ENCODE results near the gene RCSD1.
A peak's percentile ranks its signal among the peaks of the same experiment; 100 is the strongest.

Gene RCSD1

DNA sequence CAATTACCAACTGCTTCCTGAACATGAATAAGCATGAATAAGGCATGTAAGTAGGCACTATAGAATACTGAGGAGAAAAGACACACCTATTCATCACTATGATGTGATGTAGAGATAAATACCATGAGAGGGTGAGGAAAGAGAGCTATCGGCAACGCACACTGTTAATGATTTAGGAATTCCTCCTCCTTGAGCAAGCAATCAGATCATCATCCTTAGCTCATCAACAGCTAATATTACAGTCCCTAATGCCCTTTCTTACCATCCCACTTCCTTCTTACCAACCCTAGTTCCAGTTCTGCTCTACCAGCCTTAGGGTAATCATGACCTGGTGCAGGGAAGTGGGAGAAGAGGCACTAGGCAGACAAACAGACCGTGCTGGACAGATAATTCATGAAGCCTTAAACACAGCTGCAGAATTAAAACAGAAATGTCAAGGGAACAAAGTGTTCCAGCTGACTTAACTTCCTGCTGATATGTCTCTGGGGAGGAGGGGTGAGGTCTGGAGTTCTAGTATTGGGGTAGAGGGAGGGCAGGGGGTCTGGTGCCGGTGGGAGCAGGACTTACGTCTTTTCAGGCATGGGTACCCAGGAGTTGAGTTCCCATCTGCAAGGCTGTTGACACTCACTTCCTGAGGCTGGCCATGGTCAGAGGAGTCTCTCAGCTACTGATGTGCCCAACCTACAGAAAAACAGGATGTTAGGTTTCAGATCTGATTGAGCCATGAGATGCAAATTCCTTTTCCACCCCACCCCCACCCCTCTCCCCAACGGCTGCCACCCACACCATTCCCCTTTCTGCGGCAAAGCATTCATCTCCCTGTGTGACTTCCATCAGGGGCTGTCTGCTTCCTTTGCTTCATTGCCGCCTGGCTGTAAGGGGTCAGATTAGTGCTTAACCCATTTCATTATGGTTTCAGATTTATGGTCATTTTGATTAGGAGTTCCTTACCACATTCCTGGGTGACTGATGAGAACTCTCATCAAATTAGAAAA lies 12.6 kb upstream of the RCSD1 start:
- peak; percentile 51 for DNase-seq (ENCODE audit: low spot score)

DNA sequence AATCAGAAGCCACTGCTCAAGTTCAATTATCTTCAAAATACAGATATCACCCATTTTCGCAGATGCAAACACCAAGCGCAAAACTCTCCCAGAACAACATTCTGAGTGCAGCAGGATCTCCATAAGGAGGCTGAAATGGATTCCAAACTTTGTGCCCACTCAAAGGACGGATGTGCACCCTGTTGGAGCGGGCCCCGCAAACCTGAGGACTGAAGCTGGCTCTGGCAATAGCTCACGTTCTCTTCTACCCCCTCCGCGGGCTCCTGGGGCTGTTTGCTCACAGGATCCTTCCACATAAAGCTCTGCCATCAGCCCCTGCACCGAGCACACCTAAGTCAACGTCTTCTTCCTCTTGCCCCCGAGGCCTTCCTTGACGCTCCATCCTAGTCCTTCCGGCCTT lies 11.7 kb upstream of the RCSD1 start:
- no peak for DNase-seq (ENCODE audit: low spot score)

DNA sequence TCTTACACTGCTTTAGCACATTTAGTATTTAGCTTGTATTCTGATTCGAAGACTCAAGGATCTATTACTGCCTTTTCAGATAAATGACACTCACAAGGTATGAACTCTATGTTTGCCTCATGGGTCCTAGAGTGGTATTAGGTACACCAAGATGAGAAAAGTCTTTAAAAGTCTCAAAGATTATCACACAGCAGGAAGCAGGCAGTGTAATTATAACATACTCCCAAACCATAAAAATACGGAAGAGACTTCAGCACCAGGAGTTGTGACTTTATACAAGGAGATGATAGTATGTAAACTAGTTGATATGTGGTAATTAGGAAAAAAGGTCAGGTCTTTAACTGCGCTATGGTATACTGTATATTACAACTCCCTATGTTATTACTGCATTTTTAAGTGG lies 11.2 kb upstream of the RCSD1 start:
- no peak for DNase-seq (ENCODE audit: low spot score)

DNA sequence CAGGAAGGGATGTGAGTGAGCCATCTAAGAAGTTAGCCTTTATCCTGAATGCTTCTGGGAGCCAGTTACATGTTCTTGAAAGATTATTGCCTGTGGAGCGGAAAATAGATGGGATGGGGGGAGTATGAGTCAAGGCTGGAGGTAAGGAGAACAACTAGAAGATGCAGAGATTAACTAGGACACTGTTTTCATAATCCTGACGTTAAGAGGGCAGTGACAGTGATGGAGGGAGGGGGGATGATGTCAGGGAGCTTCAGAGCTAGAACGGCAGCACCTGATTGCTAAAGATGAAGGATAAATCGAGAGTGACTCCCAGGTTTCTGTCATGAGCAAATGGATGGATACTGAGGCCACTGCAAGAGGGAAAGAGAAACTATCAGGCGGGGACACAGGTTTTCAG lies 10.0 kb upstream of the RCSD1 start:
- DNase-seq (ENCODE audit: low spot score), result no peak

DNA sequence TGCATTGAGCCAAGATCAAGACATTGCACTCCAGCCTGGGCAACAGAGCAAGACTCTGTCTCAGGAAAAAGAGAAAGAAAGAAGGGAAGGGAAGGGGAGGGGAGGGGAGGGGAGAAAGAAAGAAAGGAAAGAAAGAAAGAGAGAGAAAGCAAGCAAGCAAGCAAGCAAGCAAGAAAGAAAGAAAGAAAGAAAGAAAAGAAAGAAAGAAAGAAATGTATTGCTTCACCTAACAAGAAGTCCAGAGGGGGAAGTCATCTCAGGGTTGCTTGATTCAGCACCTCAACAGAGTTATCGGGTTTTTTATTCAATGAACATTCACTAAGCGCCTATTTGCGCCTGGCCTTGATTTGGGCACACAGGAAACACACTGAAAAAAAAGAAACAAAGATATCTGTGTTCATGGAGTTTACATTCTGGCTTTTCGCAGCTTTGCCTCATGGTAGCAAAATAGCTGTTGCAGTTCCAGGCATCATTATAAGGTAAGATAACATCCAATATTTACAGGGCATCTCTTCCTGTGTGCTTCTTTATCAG lies 8.2 kb upstream of the RCSD1 start:
- DNase-seq (ENCODE audit: low spot score), result no peak

DNA sequence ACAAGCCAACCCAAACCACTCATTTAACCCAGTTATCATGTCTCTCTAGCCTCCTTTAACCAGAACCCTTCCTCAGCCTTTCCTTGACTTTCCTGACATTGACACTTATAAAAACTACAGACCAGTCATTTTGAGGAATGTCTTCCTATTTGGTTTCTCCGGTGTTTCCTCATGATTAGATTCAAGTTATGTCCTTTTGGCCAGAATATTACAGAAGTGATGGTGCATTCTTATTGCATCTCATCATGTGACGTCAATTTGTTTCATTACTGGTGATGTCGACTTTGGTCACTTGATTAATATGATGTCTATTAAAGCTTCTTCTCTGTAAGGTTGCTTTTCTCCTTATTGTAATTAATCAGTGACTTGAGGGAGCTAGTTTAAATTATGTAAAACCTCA lies 6.1 kb upstream of the RCSD1 start:
- DNase-seq (ENCODE audit: low spot score), result no peak

DNA sequence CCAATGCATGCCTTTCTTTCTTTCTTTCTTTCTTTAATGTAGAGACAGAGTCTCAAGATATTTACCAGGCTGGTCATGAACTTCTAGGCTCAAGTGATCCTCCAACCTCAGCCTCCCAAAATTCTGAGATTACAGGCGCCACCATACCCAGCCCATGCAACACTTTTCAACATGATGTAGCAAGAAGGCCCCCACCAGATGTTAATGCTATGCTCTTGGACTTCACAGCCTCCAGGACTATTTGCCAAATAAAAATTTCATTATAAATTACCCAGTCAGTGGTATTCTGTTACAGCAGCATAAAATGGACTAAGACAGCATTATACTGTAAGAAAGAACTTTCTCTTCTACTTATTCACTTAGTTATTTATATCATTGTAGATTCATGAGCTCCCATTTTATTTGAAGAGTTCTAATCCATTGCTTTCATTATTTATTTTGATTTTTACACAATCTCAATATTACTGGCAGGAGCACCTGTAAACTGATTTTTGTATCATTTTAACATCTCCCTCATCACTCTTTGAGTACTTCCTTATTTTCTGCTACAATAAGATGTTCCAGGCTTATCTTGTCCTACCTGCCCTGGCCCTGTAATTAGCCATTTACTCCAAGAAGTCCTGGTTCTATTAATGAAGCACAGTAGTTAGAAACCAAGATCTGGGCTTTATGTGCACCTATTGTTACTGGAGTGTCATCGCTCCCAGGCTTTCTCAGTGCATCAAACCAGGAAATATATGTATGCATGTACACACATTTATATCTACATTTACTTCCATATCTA lies 4.8 kb upstream of the RCSD1 start:
- DNase-seq (ENCODE audit: low spot score), result no peak

DNA sequence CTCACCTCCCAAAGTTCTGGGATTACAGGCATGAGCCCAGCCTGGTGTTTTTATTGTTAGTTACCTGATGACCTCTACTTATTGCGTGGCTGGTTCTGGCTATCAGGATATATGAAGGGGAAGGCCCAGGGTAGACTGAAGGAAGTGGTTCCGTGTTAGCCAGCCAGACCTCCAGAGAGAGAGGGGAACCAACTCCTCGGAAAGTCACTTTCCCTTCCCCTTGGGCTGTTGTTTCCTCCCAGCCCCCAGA lies 2.5 kb upstream of the RCSD1 start:
- DNase-seq (ENCODE audit: low spot score), result no peak

DNA sequence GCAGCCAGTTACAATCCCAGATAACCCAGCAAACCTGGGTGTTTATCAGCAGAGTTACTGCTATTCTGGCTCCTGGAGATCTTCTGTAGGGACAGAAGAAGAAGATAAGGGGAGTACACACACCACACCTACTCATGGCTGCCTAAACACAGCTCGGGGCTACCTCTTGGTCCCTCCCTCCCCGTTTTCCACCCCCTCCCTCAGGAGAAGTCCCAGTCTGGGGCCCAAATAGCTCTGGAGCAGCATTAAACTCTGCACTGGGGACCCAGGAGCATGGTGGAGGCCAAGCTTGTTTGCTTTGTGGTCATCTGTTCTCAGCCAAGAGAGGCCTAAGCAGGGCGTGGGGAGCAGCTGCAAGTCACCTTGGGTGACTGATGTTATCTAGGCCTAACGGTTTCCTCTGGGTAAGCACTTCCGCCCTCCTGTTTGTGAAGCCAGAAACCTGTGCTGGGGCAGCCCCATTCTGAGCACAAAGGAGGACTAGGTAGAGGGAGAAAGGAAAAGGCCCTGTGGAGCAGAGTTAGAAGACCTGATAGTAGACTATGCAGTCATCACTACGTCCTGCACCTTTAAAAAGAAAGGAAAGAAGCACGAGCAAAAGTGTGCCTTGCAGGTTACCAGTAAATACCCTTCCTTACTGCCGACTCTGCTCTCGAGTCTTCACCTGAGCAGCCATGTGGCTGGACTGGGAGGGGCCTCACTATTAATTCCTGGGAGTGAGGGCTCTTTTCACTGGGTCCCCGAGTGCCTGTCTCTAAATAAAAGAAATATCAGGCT lies 2.0 kb upstream of the RCSD1 start:
- DNase-seq (ENCODE audit: low spot score), result no peak

DNA sequence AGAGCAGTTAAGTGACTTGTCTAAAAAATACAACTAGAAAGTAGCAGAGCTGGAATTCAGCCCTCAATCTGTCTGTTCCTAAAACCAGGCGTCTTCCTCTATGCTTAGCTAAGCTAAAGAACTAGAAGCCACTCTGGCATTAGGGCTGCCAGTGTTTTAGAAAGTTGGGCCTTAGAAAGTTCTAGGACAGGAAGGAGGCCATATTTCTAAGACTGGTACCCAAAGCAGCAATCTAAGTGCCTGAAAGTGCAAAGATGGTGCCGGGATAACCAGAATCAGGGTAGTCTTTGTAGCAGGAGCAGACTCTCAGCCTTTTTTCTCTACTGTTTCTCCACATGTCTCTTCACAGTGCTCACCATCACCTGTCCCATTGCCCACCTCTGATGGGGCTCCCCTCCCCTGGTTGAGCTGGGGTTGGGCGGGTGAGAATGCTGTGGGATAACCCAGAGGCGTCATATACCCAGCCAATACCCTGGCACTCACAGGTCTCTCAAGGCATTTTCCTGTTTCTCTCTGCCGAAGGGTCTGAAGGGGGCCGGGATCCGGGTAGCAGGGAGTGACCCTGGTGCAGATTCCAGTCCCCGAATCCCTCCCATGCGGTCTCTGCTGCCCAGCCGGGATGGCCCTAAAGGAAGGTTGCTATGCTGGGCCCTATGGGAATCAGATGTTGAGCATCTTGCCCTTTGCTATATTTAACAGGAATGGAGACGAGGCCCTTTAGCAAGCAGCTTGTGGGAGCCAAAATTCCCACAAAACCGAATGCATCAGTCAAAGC lies 1.1 kb upstream of the RCSD1 start:
- no peak for DNase-seq (ENCODE audit: low spot score)

DNA sequence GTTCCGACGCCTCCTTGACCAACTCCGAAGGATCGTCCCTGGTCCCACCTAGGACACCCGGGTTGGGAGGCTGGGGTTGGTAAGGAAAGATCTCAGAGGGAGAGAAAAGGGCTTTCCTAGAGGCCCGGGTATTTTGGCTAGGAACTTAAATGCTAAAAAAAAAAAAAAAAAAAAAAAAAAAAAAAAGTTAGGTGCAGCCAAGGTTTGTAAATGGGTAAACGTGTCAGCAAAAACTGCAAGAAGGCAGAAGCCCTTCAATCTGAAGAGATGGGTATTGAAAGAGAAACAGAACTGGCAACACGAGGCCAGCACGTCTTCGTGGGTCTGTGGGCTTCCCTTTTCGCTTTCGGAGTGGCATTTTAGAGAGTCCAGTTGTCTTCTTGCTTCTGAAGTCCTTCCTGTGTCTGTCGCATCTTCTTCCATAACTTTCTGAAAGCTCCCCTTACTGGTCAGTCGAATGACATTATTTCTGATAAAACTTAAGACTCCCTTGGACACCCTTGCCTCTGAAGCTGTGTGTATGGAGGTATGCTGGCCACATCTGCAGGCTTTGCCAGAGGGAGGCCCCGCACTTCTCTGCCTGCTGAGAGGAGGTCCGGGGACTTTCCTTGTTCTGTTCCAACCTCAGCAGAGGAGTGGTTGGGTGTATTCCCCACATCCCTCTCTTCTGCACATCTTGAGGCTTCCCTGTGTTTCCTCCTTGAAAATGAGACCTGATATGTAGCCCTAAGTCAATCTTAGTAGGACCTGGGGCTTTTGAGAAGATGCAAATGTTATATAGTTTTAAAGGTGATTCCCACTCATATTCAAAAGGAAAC lies 745 bp downstream of the RCSD1 start:
- no peak for DNase-seq (ENCODE audit: low spot score)

DNA sequence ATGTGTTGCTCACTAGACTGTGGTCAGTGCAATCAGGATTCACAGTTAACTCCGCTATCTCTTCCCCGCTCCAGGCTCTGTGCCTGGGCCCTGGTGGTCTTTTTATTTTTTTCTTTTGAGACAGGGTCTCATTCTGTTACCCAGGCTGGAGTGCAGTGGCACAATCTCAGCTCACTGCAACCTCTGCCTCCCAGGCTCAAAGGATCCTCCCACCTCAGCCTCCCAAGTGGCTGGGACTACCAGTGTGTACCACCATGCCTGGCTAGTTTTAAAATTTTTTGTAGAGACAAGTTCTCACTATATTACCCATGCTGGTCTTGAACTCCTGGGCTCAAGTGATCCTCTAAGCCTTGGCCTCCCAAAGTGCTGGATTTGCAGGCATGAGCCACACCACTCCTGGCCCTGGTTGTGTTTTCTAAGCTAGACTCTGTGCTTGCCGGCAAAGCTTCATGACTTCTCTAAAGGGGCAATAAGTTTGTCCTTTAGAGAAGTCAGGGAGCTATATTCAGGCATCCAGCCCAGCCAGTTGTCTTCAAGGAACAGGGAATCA lies 1.4 kb downstream of the RCSD1 start:
- no peak for DNase-seq (ENCODE audit: low spot score)

DNA sequence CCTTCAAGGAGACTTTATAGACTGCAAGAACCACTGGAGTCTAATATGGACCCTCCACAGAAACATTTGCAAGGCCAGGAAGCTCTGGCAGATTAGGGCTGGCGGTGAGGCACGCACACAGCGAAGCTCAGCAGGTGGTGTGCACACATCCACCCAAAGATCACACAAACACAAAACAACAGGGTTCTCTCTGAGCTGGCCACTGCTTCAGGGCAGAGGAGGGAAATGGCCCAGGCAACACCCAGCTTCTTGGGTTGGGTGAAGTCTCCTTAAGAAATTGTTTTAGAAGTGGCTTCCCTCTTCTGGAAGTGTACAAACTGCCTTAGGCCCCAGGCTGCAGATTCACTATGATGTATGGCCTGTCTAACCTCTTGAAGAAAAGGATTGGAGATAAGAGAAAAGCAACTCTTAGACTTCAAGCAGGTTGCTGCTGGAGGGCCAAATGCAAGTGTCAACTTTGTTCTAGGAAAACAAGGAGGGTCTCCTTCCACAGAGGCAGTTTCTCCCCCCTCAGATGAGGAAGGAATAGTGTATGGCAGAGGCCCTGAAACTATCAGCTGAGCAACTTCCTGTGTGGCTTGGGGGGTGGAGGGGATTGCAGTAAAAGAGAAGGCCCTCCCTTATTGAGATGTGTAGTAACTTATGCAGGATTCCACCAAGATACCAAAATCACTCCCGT lies 2.0 kb downstream of the RCSD1 start:
- DNase-seq (ENCODE audit: low spot score), result no peak

DNA sequence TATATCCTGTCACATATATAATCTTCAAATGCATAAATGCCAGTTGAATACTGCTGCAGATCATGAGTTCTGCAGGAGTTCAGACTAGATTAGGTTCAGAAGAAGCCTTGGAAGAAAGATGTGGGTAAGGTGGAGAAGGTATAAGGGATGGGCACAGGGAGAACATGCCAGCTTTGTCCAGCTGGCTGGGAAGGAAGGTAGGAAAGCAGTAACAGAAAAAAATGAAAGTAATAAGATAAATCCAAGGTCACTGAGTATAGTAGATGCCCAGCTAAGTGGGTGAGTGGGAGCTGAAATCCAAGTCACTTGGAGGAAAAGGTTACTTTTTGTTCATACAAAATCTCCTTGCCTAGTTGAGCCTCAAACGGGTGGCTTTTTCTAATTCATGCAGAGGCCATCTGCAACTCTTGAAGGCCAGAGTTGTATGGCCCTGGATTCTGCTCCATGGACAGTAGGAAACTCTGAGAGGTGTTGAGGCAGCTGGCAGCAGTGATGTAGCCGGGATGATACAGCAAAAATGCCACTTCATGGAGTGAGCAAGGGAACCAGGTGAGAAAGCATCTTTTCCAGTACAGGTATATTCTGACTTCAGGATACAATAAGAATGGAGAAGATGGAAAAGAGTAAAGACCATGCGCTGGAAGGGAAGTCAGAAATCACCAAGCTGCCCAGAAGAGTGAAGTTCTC lies 3.4 kb downstream of the RCSD1 start:
- no peak for DNase-seq (ENCODE audit: low spot score)

DNA sequence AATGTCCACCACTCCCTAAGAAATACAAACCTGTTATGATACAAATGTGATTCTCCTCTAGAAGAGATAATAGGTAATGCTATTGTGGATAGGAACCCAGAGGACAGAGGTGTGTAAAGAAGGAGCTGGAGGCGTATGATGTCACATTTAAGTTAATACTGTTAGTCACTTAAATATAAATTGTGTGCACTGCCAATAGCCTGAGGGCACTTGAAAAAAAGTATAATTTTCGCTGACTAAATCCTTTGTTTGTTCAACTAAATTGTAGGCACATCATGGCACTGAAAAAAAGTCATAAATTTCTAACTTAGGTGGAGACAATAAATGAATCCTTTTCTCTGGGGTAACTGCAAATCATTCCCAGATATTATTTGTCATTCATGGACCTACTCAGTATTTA lies 4.4 kb downstream of the RCSD1 start:
- DNase-seq (ENCODE audit: low spot score), result no peak

DNA sequence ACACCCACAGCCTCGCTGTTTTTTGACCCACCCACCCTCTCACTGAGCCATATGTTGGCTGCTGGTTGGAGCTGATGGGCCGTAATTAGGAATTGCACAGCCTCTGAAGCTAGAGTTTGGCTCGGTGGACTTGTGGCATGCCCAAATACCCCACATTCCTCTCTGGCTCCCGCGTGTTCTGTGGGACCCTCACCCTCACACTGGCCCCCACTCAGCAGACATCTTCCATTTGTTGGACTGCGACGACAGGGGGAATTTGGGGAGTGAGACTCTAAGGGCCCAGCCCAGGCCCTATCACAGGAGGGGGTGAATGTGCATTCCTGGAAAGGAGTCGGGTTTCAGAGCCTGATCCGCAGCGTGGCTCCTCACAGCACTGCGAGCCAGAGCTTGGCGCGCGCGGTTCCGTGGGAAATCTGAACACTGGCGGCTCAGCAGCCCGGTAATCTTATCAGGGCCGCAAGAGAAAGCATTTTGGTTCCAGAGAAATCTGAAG lies 5.2 kb downstream of the RCSD1 start:
- DNase-seq (ENCODE audit: low spot score), result no peak

DNA sequence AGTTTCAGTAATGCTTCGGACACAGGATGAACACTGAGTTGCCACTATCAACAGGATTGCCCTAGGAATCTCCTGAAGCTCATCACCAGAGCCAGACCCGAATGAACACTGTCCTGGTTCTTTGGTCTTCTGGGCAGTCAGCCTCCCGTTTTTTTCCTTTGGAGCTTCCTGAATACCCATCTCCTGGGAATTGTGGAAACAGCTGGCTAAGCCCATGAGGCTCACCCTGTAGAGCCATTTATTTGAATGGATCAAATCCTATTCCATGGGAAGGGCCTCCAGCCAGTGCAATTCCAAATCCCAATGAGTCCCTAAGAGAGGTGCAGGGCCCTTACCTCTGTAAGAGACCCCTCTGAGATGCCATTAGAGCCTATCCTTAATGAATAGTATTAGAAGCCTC lies 5.9 kb downstream of the RCSD1 start:
- no peak for DNase-seq (ENCODE audit: low spot score)

DNA sequence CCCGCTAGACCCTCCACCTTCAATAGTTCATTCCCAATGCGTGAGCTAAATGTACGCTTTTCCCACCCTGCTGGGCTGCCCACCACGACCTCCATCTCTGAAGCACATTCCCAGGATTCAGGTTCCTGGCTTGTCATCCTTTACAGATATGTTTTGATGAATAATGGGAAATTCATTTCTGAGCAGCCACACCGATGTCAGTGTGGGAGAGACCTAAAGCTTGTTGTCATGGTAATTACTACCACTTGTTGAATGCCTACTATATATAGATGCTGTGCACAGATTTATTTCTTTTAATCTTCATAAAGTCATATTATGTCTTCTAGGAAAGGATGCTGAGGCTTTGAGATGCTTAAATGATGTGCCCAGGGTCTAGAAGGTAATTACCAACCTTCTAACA lies 8.0 kb downstream of the RCSD1 start:
- DNase-seq (ENCODE audit: low spot score), result peak; percentile 67

DNA sequence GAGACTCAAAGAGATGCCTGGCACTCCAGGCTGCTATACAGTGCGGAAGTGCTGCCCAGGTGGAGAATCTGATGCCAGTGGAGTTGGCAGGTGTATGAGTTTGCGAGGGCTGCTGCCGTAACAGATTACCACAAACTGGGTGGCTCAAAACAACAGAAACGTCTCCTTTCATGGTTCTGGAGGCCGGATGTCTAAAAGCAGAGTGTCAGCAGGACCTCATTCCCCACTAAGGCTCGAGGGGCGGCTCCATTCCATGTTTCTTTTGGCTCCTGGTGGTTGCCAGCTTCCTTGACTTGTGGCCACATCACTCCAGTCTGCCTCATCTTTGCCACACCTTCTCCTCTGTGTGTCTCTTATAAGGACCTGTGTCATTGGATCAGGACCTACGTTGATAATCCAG lies 10.0 kb downstream of the RCSD1 start:
- no peak for DNase-seq (ENCODE audit: low spot score)
